SK-N-MC (cell line): Measurements from ENCODE around the gene STK11.
"Not testable (repeated sequence)": the region's sequence is repeated elsewhere in the genome, so short reads cannot be mapped to it uniquely, and the experiment has no call there.

ENCODE experiments used
- DNase-seq: peaks from one replicate; pipeline ENCODE4 v3.0.0-alpha.2; 2011; ENCODE audit warnings: low read depth, low spot score
- H3K27ac ChIP-seq: fragments of 200-600 bp; sonication (generic); 2 replicates; pipeline ENCODE4 v1.5.1; 2016; ENCODE audit warnings: mixed run types
- H3K36me3 ChIP-seq: fragments of 200-600 bp; sonication (generic); 2 replicates; pipeline ENCODE4 v1.6.1; 2017; ENCODE audit warnings: antibody characterized with exemption, low read length, mixed read lengths; ENCODE audit not compliant: insufficient read depth
- H3K4me3 ChIP-seq: fragments of 200-600 bp; sonication (generic); 2 replicates; pipeline ENCODE4 v1.5.1; 2016
- H3K9ac ChIP-seq: fragments of 200-600 bp; sonication (generic); 2 replicates; pipeline ENCODE4 v1.8.0; 2017; ENCODE audit warnings: mixed run types, mixed read lengths; ENCODE audit not compliant: insufficient read length
- H3K9me3 ChIP-seq: fragments of 200-600 bp; sonication (generic); 2 replicates; pipeline ENCODE4 v1.6.1; 2017; ENCODE audit warnings: low read depth, mild to moderate bottlenecking, antibody characterized with exemption, low read length, moderate library complexity, mixed read lengths
- EZH2 ChIP-seq: fragments of 200-600 bp; sonication (generic); IDR thresholded peaks from one replicate; pipeline ENCODE4 v1.6.1; 2017; ENCODE audit warnings: antibody characterized with exemption
- FOXP2 ChIP-seq: optimal IDR thresholded peaks from 2 replicates; pipeline ENCODE3; 2011; ENCODE audit warnings: mild to moderate bottlenecking, moderate library complexity; ENCODE audit not compliant: insufficient read depth; ENCODE audit errors: extremely low read length, control extremely low read depth
- POLR2AphosphoS5 ChIP-seq: IDR thresholded peaks from 2 replicates; pipeline ENCODE4 v1.6.1; 2012; ENCODE audit warnings: mild to moderate bottlenecking, low read depth, low read length, borderline replicate concordance

The STK11 gene

GRCh38 chr19:1206150-1206863 is 729 bp downstream of the STK11 start:
- DNase-seq = no peak
- Histone ChIP-seq H3K9me3 (no peaks in the 10 kb centered on the region), H3K4me3 (peak overlapping the region; percentile 87), H3K9ac (peak overlapping the region; percentile 79), H3K27ac (no peak overlapping the region), H3K36me3 (peaks cover 5% of the 10 kb centered on the region; the same call in 1 of the 2 replicates)
- TF ChIP-seq EZH2 (no peak), FOXP2 (no peak), POLR2AphosphoS5 (no peak)

GRCh38 chr19:1206864-1207450 is 1.4 kb downstream of the STK11 start:
- H3K4me3 ChIP-seq = peak overlapping the region; percentile 87
- H3K9me3 ChIP-seq = no peaks in the 10 kb centered on the region
- H3K27ac ChIP-seq = no peak overlapping the region
- peak overlapping the region; percentile 79 for H3K9ac ChIP-seq
- peaks cover 5% of the 10 kb centered on the region; the same call in 1 of the 2 replicates for H3K36me3 ChIP-seq
- TF ChIP-seq FOXP2 = no peak
- TF ChIP-seq POLR2AphosphoS5 = no peak
- TF ChIP-seq EZH2 = no peak
- no peak for DNase-seq

- not testable (repeated sequence) for H3K9ac ChIP-seq, H3K27ac ChIP-seq, H3K36me3 ChIP-seq, H3K4me3 ChIP-seq, DNase-seq, H3K9me3 ChIP-seq
These were observed 3.3 kb downstream of the STK11 start for GRCh38 chr19:1208830-1209229.

GRCh38 chr19:1210227-1210538 is 4.6 kb downstream of the STK11 start:
- 0 out of 2 replicates have a peak overlapping the region, but pooled peaks have one; percentile 36 for H3K27ac ChIP-seq
- no peak overlapping the region for H3K4me3 ChIP-seq
- TF ChIP-seq POLR2AphosphoS5 (no peak), EZH2 (no peak), FOXP2 (no peak)
- no peak overlapping the region for H3K9ac ChIP-seq
- peaks cover 9% of the 10 kb centered on the region; the same call in 1 of the 2 replicates for H3K36me3 ChIP-seq
- no peaks in the 10 kb centered on the region for H3K9me3 ChIP-seq
- DNase-seq = no peak

- H3K4me3 ChIP-seq = no peak overlapping the region
- no peak overlapping the region for H3K9ac ChIP-seq
- TF ChIP-seq POLR2AphosphoS5 (no peak), FOXP2 (no peak), EZH2 (no peak)
- DNase-seq = no peak
- no peaks in the 10 kb centered on the region for H3K9me3 ChIP-seq
- peaks cover 9% of the 10 kb centered on the region; the same call in 1 of the 2 replicates for H3K36me3 ChIP-seq
- no peak overlapping the region for H3K27ac ChIP-seq
These were observed 6.1 kb downstream of the STK11 start for GRCh38 chr19:1211494-1212234.

GRCh38 chr19:1213391-1214286 is 8.1 kb downstream of the STK11 start:
- H3K9me3 ChIP-seq = no peaks in the 10 kb centered on the region
- TF ChIP-seq EZH2 = no peak
- no peak for TF ChIP-seq POLR2AphosphoS5
- no peak for TF ChIP-seq FOXP2
- H3K27ac ChIP-seq = peak overlapping the region; percentile 56
- no peak overlapping the region for H3K4me3 ChIP-seq
- peaks cover 9% of the 10 kb centered on the region; the same call in 1 of the 2 replicates for H3K36me3 ChIP-seq
- DNase-seq = no peak
- H3K9ac ChIP-seq = peak overlapping the region; percentile 41

GRCh38 chr19:1214299-1214861 is 8.8 kb downstream of the STK11 start:
- Histone ChIP-seq H3K36me3 (peaks cover 9% of the 10 kb centered on the region; the same call in 1 of the 2 replicates), H3K4me3 (no peak overlapping the region), H3K9me3 (no peaks in the 10 kb centered on the region), H3K27ac (peak overlapping the region; percentile 56; the same call in 1 of the 2 replicates), H3K9ac (no peak overlapping the region)
- no peak for TF ChIP-seq POLR2AphosphoS5
- TF ChIP-seq FOXP2 = no peak
- no peak for TF ChIP-seq EZH2
- DNase-seq = no peak
